PC-9 (cell line): ENCODE data around the gene RRBP1. TPM values are rescaled to one million over a fixed set of nuclear protein-coding genes. Genes with fewer than 3 reads are reported as not detected.
A peak's percentile ranks its signal among the peaks of the same experiment; 100 is the strongest.

ENCODE experiments used
- BruUV-seq: library from RNA; stranded (reverse); fragments of 400-500 nt; replicated peaks from 2 replicates; lab custom pipeline; 2021; lab: Mats Ljungman, UMichigan
- CTCF ChIA-PET: fragments of 300-600 bp; sonication (Branson Sonifier 250); formaldehyde crosslinking; loops from one replicate; lab custom pipeline; 2022; ENCODE audit warnings: antibody characterized with exemption; lab: Charles Lee
- POLR2A ChIA-PET: fragments of 300-600 bp; sonication (Branson Sonifier 250); formaldehyde crosslinking; loops from one replicate; lab custom pipeline; 2022; ENCODE audit warnings: antibody characterized with exemption; ENCODE audit not compliant: unreplicated experiment; lab: Charles Lee
- DNase-seq, 2 experiments: peaks; one replicate each; pipeline versions ENCODE4 v3.0.0 to v3.0.0-alpha.2; 2015 to 2022; ENCODE audit warnings: mixed read lengths in 1 of 2
- H2AFZ ChIP-seq: fragments of 200-600 bp; sonication (generic); 2 replicates; pipeline ENCODE4 v1.8.1; 2017; ENCODE audit warnings: antibody characterized with exemption
- H3F3A ChIP-seq: fragments of 200-600 bp; sonication (generic); 2 replicates; pipeline ENCODE4 v1.8.1; 2017; ENCODE audit warnings: antibody characterized with exemption, mild to moderate bottlenecking, low read depth; ENCODE audit not compliant: insufficient read depth
- H3K27ac ChIP-seq: fragments of 200-600 bp; sonication (generic); 2 replicates; pipeline ENCODE4 v1.6.1; 2016; ENCODE audit warnings: mixed run types
- H3K27me3 ChIP-seq: fragments of 200-600 bp; sonication (generic); 2 replicates; pipeline ENCODE4 v1.6.1; 2016; ENCODE audit warnings: low read depth, mixed run types; ENCODE audit not compliant: insufficient read depth
- H3K36me3 ChIP-seq: fragments of 200-600 bp; sonication (generic); 2 replicates; pipeline ENCODE4 v1.6.1; 2016; ENCODE audit warnings: low read depth, mixed run types
- H3K4me1 ChIP-seq: fragments of 200-600 bp; sonication (generic); replicated peaks from 2 replicates; pipeline ENCODE4 v1.6.1; 2016; ENCODE audit warnings: mixed run types; ENCODE audit not compliant: insufficient read depth
- H3K4me2 ChIP-seq: fragments of 200-600 bp; sonication (generic); 2 replicates; pipeline ENCODE4 v1.6.1; 2017; ENCODE audit warnings: mixed run types
- H3K4me3 ChIP-seq: fragments of 200-600 bp; sonication (generic); 2 replicates; pipeline ENCODE4 v1.6.1; 2016; ENCODE audit warnings: mixed run types
- H3K79me2 ChIP-seq: fragments of 200-600 bp; sonication (generic); 2 replicates; pipeline ENCODE4 v1.6.1; 2017; ENCODE audit warnings: low read depth, mixed run types
- H3K9me2 ChIP-seq: fragments of 200-600 bp; sonication (generic); 2 replicates; pipeline ENCODE4 v1.8.1; 2017; ENCODE audit warnings: mild to moderate bottlenecking; ENCODE audit not compliant: insufficient read depth
- H3K9me3 ChIP-seq: fragments of 200-600 bp; sonication (generic); 2 replicates; pipeline ENCODE4 v1.8.1; 2016; ENCODE audit warnings: low read depth; ENCODE audit not compliant: insufficient read depth
- H4K20me1 ChIP-seq: fragments of 200-600 bp; sonication (generic); 2 replicates; pipeline ENCODE4 v1.8.1; 2017; ENCODE audit not compliant: insufficient read depth
- EZH2 ChIP-seq: fragments of 200-600 bp; sonication (generic); IDR thresholded peaks from 2 replicates; pipeline ENCODE4 v1.8.0; 2017; ENCODE audit warnings: antibody characterized with exemption, low read depth
- intact Hi-C: fragments of 100-400 bp; cut with micrococcal nuclease; formaldehyde crosslinking; loops from one replicate; pipeline ENCODE4 v1.10.0; 2022; ENCODE audit not compliant: unreplicated experiment
- total RNA-seq: library from RNA; stranded (reverse); gene quantifications from 2 replicates; pipeline ENCODE4 v1.2.3, GENCODE V29; 2021
- TF ChIP-seq, protein P1 (sequence below): fragments of 200-600 bp; sonication (generic); conservative IDR thresholded peaks from 2 replicates; pipeline ENCODE4 v1.6.1; 2017; ENCODE audit warnings: mixed run types, antibody characterized with exemption, mild to moderate bottlenecking, moderate library complexity

Gene RRBP1
- total RNA-seq, 1 experiment from 2014 or later, result 144 TPM

DNA sequence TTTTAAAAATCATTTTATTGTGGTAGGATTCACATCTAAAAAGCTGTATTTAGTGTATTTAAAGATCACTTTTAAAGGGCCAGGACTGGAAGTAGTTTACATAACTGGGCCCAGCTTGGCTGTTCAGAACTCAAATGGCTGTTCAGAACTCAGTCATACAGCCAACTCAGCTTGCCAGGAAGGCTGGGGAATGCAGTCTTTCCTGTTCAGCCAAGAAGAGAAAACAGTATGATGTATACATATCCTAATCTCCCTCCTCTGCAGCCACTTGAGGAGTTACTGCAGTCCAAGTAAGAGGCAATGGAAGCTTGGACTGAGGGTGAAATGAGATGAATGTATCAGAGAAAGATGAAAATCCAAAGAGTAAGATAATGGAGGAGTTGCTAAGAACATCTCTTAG is 87.6 kb downstream of the RRBP1 start:
- no TSS peak for BruUV-seq
- H3K9me2 ChIP-seq, result no peaks in the 10 kb centered on the region
- peaks cover 33% of the 10 kb centered on the region for H4K20me1 ChIP-seq
- peaks cover 25% of the 10 kb centered on the region for H3F3A ChIP-seq
- H3K4me1 ChIP-seq, result peaks cover 35% of the 10 kb centered on the region
- DNase-seq, result peak; percentile 69 to 88
- peak overlapping the region; percentile 47 for H3K4me2 ChIP-seq
- no peaks in the 10 kb centered on the region for H3K27me3 ChIP-seq
- ChIA-PET POLR2A (interaction anchor here (1.6 kb wide), 1 partner anchor 25 kb away, joined by 9 read pairs; the partner anchor contains the start of gene DSTN), CTCF (interaction anchor here (0.6 to 1.5 kb wide), 3 partner anchors 14 to 627 kb away, joined by 3 to 4 read pairs (median 3); no protein-coding TSS in a partner anchor)
- no peak for TF ChIP-seq EZH2
- TF ChIP-seq, protein P1, sequence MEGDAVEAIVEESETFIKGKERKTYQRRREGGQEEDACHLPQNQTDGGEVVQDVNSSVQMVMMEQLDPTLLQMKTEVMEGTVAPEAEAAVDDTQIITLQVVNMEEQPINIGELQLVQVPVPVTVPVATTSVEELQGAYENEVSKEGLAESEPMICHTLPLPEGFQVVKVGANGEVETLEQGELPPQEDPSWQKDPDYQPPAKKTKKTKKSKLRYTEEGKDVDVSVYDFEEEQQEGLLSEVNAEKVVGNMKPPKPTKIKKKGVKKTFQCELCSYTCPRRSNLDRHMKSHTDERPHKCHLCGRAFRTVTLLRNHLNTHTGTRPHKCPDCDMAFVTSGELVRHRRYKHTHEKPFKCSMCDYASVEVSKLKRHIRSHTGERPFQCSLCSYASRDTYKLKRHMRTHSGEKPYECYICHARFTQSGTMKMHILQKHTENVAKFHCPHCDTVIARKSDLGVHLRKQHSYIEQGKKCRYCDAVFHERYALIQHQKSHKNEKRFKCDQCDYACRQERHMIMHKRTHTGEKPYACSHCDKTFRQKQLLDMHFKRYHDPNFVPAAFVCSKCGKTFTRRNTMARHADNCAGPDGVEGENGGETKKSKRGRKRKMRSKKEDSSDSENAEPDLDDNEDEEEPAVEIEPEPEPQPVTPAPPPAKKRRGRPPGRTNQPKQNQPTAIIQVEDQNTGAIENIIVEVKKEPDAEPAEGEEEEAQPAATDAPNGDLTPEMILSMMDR, result no peak
- H2AFZ ChIP-seq, result no peak overlapping the region
- intact Hi-C loops, result loop anchor here (1.0 to 5.0 kb wide), 2 partner anchors 37 to 57 kb away; no protein-coding TSS in a partner anchor
- H3K79me2 ChIP-seq, result peaks cover 96% of the 10 kb centered on the region
- peak overlapping the region; percentile 39 for H3K27ac ChIP-seq
- no peaks in the 10 kb centered on the region for H3K9me3 ChIP-seq
- 0 out of 2 replicates have a peak overlapping the region, but pooled peaks have one; percentile 15 for H3K4me3 ChIP-seq
- peaks cover 29% of the 10 kb centered on the region; the same call in 1 of the 2 replicates for H3K36me3 ChIP-seq

DNA sequence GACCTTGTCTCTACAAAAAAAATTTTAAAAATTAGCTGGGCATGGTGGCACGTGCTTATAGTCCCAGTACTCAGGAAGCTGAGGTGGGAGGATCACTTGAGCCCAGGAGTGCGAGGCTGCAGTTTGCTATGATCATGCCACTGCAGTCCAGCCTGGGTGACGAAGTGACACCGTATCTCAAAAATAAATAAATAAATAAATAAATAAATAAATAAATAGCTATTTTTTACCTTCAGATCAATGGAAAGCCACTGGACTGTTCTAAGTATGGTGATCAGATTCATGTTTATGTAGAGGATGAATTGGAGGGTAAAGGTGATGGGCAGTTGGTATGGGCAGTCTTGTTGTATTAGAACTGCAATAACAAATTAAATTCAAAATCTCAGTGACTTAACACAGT is 88.1 kb downstream of the RRBP1 start:
- no TSS peak for BruUV-seq
- ChIA-PET POLR2A (interaction anchor here (1.6 kb wide), 1 partner anchor 24 kb away, joined by 9 read pairs; the partner anchor contains the start of gene DSTN), CTCF (interaction anchor here (0.8 to 1.5 kb wide), 2 partner anchors 13 to 57 kb away, joined by 3 to 4 read pairs; no protein-coding TSS in a partner anchor)
- H3K79me2 ChIP-seq, result peaks cover 96% of the 10 kb centered on the region
- peaks cover 29% of the 10 kb centered on the region; the same call in 1 of the 2 replicates for H3K36me3 ChIP-seq
- TF ChIP-seq, protein P1, result no peak
- no peak for TF ChIP-seq EZH2
- peaks cover 32% of the 10 kb centered on the region for H4K20me1 ChIP-seq
- peak overlapping the region; percentile 39 for H3K27ac ChIP-seq
- intact Hi-C loops, result loop anchor here (1.0 to 5.0 kb wide), 2 partner anchors 37 to 57 kb away; no protein-coding TSS in a partner anchor
- DNase-seq, result no peak
- H3K4me1 ChIP-seq, result peaks cover 35% of the 10 kb centered on the region
- no peaks in the 10 kb centered on the region for H3K27me3 ChIP-seq
- no peak overlapping the region for H2AFZ ChIP-seq
- H3F3A ChIP-seq, result peaks cover 31% of the 10 kb centered on the region
- no peaks in the 10 kb centered on the region for H3K9me2 ChIP-seq
- no peaks in the 10 kb centered on the region for H3K9me3 ChIP-seq
- H3K4me2 ChIP-seq, result peak overlapping the region; percentile 47
- 0 out of 2 replicates have a peak overlapping the region, but pooled peaks have one; percentile 15 for H3K4me3 ChIP-seq

DNA sequence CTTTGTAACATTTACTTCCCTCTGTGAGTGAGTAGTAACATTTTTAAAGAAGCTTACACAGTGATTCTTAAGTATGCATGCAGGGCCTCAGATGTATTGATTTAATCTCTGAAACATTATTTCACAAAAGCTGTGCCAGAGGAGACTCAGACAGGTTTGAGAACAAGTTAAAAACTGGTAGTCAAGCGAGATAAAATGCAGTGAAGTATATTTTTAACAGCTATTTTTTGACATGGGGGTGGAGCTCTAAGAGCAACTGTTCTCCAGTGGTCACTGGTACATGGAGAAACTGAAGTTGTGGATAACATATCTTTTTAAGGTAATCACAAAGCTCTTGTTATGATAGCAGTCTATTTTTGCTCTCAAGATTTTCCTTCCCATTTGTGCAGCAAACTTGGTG is 91.8 kb downstream of the RRBP1 start:
- CTCF ChIA-PET, result no interaction called here
- no peaks in the 10 kb centered on the region for H3K27me3 ChIP-seq
- intact Hi-C loops, result loop anchor here (5.0 kb wide), 1 partner anchor 33 kb away; no protein-coding TSS in a partner anchor
- no peak overlapping the region for H3K4me2 ChIP-seq
- POLR2A ChIA-PET, result interaction anchor here (0.7 kb wide), 1 partner anchor 20 kb away, joined by 3 read pairs; the partner anchor contains the start of gene DSTN
- H3F3A ChIP-seq, result peaks cover 37% of the 10 kb centered on the region
- peaks cover 15% of the 10 kb centered on the region; the same call in 1 of the 2 replicates for H3K36me3 ChIP-seq
- no TSS peak for BruUV-seq
- peaks cover 35% of the 10 kb centered on the region for H4K20me1 ChIP-seq
- 0 out of 2 replicates have a peak overlapping the region, but pooled peaks have one; percentile 34 for H3K27ac ChIP-seq
- no peaks in the 10 kb centered on the region for H3K9me2 ChIP-seq
- H3K4me3 ChIP-seq, result no peak overlapping the region
- no peaks in the 10 kb centered on the region for H3K9me3 ChIP-seq
- no peak for DNase-seq
- TF ChIP-seq EZH2, result no peak
- TF ChIP-seq, protein P1, result no peak
- peaks cover 95% of the 10 kb centered on the region for H3K79me2 ChIP-seq
- H3K4me1 ChIP-seq, result peaks cover 34% of the 10 kb centered on the region
- H2AFZ ChIP-seq, result no peak overlapping the region
